Stimulated activated naive CD4-positive, alpha-beta T cell (primary cell): Measurements from ENCODE around the gene TIPRL.
"Not testable (repeated sequence)": the region's sequence is repeated elsewhere in the genome, so short reads cannot be mapped to it uniquely, and the experiment has no call there.

Source experiments
- DNase-seq, 6 experiments: peaks; one replicate each; lab custom pipeline; 2025; lab: John Stamatoyannopoulos, UW

The TIPRL gene

GRCh38 chr1:168178638-168179437, at the start of gene TIPRL:
TSS of gene TIPRL (plus strand) at chr1:168178962. CDS start at chr1:168179078, 116 bp downstream.
- DNase-seq = peak; percentile 85 to 92 (median 90)

GRCh38 chr1:168129933-168130332, 48.8 kb upstream of the TIPRL start:
- no peak for DNase-seq

GRCh38 chr1:168134132-168134531, 44.6 kb upstream of the TIPRL start:
- DNase-seq = no peak

- no peak for DNase-seq
Observed at GRCh38 chr1:168134642-168135041, 44.1 kb upstream of the TIPRL start.

DNA sequence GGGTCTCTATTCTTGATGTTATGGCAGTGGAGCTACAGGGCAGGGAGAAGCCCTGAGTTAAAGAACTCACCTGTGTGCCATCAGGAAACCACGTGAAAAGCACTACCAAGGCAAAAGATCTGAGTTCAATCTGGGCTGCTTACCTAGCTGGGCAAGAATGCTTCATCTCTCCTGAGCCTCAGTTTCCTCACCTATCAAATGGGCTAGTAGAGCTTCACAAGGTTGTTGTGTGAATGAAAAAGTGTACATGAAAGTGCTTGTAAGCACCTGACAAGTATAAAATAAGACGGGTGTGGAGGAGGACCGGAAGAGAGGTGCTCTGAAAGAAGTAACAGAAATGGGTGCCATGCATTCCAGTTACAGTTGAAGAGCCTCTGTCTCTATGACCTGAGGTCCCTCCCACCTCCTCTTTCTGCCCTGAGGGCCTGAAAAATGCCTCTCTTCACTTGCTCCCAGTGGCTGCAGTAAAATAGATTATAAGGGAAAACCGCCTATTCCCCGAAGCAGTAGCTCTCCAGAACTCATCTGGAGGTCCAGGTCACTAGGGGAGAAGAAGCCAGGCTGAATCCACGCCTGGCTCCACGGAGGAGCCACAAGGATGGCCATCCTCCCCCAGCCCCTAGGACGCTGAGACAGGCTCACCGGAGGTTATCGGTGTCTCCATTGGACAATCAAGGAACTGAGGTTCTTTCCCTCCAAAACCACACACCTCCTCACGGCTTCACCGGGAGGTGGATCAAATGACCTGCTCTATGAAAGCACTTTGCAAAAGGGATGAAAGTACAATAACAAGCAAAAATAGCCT, 43.4 kb upstream of the TIPRL start:
- DNase-seq = peak in 1 of 6 experiments; percentile 6

DNA sequence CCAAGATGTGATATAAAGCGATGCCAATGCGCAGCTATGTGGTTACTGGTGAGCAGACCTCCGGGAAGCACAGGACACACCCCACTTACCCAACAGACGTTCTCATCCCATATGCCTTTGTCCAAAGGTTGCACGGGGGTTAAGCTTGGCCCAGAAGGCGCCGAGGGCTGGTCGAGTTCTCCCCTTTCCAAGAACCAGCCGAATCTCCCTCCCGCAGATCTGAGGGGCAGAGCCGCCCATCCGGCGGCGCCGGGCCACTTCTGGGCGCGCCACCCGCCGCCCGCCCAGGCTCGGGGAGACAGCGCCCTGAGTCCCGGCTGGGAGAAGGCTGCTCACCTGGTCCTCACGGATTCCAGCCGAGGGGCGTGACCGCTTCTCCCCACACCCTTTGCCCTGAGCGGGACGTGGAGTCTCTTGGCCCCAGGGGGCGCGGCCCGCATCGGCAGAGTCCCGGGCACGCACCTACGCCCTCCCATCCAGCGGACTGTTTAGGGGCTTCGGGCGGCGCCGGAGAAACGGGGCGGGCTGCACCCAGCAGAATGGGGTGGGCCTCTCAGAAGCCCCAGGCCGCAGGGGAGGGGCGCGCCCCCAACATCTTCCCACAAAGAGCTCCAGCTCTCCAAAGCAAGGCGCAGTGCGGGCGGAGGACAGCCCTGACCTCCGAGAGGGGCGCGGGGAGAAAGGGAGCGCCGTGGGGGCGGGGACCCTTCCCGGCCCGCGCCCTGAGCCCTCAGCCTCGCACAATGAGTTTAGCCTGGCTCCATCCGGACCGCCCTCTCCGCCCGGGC, 42.6 kb upstream of the TIPRL start:
- DNase-seq = peak in 3 of 6 experiments; percentile 13 to 25 (median 21)

DNA sequence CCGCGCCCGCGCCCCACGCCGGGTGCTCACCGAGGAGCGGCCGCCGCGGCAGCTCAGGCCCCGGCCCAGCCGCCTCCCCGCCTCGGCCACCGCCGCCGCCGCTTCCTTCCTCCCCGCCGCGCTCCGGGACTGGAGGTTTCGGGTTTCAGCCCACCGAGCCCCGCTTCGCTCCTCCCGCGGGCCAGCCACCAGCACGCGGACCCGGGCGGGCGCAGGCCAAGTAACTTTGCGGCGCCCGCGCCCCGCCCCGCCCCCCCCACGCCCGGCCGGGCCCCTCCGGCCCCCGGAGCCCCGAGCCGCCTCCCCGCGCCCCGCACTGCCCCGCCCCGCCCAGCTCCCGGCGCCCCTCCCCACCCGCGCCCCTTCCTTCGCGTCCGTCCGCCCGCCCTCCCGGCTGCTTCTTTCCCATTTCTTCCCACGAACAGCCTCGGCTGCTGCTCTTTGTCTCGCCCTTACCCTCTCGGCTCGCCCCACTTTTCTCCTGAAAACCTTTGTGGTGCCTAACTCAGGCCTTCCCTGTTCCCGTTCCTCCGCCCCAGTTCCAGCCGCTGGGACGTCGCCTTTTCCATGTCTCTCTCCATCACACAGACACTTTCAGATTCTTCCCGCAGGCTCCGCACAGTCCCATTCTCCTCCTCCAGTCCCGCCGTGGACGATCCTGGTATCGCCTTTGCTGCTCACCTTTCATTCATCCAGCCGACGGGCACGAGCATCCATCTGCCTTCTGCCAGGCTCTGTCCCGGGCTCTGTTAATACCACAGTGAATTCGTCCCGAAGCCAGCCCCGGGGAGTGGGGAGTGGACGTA, 41.9 kb upstream of the TIPRL start, which contains the start of gene GPR161:
Gene GPR161 (minus strand): TSS at position 222 of the 806 bp plus-strand sequence. CDS start 32,080 bp downstream, outside the sequence.
- DNase-seq = peak in 2 of 6 experiments; percentile 15 to 33

DNA sequence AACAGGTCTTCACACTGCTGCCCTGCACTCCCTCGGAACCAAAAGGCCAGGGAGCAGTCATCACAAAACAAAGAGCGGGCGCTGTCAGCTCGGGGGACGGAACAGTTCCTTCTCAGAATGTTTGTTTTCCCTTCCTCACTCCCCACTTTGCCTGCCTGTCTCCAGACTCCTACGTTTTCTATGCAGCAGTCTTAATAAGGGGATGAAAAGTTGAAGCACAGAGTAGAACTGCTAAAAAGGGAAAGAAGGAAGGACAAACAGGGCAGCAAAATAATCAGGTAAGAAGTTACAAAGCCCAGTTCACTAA, 41.3 kb upstream of the TIPRL start:
- no peak for DNase-seq

GRCh38 chr1:168138134-168138533, 40.6 kb upstream of the TIPRL start:
- no peak for DNase-seq

DNA sequence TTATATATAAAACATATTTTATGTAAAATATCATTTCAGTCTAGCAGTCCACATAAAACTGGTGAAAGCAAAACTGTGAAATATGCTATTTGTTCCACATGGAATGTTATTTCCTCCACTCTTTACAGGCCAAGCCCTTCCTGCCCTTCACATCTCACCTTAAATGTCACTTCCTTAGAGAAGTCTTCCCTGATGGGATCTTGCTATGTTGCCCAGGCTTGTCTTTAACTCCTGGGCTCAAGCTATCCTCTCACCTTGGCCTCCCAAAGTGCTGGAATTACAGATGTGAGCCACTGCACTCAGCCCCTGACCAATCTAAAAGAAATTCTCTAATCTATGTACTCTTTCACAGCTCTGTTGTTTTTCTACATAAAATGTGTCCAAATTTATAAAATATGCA, 39.7 kb upstream of the TIPRL start:
- DNase-seq = no peak

DNA sequence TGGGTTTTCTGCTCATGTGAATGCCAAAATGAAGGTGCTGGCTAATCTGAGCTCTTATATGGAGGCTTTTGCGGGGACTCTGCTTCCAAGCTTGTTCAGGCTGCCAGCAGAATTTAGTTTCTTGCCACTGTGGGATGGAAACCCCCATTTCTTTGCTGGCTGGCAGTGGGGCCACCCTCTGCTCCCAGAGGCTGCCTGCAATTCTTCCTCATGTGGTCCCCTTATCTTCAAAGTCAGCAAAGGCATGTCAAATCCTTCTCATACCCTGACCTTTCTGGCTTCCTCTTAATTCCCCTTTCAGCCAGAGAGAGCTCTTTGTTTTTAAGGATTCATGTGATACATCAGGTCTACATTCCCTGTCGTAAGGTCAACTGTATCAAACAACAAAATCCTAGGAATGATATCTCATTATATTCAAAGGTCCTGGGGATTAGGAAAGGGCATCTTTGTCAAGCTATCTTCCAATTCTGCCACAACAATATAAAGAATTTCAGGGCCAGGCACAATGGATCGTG, 36.8 kb upstream of the TIPRL start:
- no peak for DNase-seq

GRCh38 chr1:168145184-168146159, 33.3 kb upstream of the TIPRL start:
- DNase-seq = peak; percentile 44 to 81 (median 70)

- DNase-seq = no peak
Observed at GRCh38 chr1:168146160-168146539, 32.6 kb upstream of the TIPRL start.

DNA sequence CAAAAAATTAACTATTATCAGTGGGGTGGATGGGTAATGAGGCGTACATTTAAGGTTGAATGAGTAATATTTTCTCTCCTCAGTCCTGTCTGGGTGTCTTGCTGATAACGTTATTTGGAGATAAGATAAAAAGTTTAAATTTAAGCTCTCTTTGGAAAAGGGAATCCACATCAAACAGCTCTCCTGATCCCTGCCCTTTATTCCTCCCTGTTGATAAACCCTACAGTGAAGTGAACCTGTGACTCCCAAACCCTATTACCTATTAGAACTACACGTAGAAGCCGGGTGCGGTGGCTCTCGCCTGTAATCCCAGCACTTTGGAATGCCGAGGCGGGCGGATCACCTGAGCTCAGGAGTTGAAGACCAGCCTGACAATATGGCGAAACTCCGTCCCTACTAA, 32.1 kb upstream of the TIPRL start:
- no peak for DNase-seq

DNA sequence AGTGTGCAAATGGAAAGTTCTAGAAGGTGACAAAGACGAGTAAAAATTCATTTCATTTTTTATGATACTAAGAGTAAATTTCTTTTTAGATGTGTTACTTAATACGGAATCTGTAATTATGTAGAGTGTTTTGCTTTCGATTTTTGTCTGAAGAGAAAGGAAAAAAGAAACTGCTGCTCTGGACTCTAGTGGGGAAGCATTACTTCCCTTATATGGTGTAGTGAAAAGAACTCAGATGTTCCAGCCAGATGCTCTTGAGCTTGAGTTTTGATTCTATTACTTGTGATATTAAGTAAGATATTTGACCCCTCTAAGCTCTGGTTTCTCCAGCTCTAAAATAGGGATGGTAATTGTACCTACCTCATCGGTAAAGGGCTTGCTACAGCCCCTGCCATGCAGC, 29.8 kb upstream of the TIPRL start:
- no peak for DNase-seq

DNA sequence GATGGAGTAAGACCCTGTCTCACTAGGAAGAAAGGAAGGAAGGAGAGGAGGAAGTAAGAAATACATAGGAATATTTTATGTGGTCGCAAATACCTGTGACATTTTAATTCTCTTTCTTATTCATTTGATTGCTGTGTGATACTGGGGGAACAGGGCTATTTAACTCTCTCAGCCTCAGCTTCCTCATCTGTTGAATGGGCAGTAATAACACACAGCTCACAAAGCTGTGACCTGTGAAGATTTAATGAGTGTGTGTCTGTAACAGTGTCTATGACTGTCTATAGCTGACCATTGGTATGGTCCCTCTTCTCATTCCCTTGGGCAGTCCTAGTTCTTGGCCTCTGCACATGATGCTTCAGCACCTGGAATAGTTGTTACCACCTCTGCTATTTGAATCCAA, 28.5 kb upstream of the TIPRL start:
- DNase-seq = no peak

- no peak for DNase-seq
Observed at GRCh38 chr1:168151935-168152334, 26.8 kb upstream of the TIPRL start.

DNA sequence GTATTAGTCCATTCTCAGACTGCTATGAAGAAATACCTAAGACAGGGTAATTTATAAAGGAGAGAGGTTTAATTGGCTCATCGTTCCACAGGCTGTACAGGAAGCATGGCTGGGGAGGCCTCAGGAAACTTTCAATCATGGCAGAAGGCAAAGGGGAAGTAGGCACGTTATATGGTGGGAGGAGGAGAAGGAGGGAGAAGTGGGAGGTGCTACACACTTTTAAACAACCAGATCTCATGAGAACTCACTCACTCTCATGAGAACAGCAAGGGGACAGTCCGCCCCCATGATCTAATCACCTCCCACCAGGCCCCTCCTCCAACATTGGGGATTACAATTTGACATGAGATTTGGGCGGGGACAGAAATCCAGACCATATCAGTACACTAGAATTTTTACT, 24.1 kb upstream of the TIPRL start:
- not testable (repeated sequence) for DNase-seq

DNA sequence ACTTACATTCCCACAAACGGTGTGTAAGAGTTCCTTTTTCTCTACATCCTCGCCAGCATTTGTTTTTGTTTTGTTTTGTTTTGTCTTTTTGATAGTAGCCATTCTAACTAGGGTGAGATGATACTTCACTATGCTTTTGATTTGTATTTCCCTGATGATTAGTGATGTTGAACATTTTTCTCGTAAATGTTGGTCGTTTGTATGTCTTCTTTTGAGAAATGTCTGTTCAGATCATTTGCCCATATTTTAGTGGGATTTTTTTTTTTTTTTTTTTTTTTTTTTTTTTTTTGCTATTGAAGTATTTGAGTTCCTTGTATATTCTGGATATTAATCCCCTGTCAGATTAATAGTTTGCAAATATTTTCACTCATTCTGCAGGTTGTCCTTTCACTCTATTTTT, 22.9 kb upstream of the TIPRL start:
- DNase-seq = no peak

DNA sequence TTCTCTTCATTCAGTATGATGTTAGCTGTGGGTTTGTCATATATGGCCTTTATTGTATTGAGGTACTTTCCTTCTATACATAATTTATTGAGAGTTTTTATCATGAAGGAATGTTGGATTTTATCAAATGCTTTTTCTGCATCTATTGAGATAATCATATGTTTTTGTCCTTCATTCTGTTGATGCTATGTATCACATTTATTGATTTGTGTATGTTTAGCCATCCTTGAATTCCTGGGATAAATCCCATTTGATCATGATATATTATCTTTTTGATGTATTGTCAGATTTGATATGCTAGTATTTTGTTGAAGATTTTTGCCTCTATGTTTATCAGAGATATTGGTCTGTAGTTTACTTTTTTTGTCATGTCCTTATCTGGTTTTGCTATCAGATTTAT, 21.1 kb upstream of the TIPRL start:
- no peak for DNase-seq
